Ishikawa (cell line): ENCODE data around the gene ZNF354C.

Experiments used
- NFIC ChIP-seq: IDR thresholded peaks from 2 replicates; pipeline ENCODE4 v1.6.1; 2012
- REST ChIP-seq: IDR thresholded peaks from 2 replicates; pipeline ENCODE4 v1.6.1; 2012; ENCODE audit warnings: low read depth, mild to moderate bottlenecking
- TAF1 ChIP-seq: IDR thresholded peaks from 2 replicates; pipeline ENCODE4 v1.6.1; 2012; ENCODE audit warnings: low read depth, mild to moderate bottlenecking
- TEAD4 ChIP-seq: IDR thresholded peaks from 2 replicates; pipeline ENCODE4 v1.6.1; 2012

GRCh38 chr5:179128041-179128365, 67.8 kb downstream of the ZNF354C start:
- TF ChIP-seq TAF1 (no peak), NFIC (no peak), REST (no peak), TEAD4 (no peak)
